Left lung (tissue), 10 donors: ENCODE data around the gene CCER1. TPM values are rescaled to one million over a fixed set of nuclear protein-coding genes. Genes with fewer than 3 reads are reported as not detected.

ENCODE experiments used
- ATAC-seq: fragments of 200-7000 bp; cut with Tn5 transposase; one replicate; pipeline ENCODE4 v1.9.1; 2020; ENCODE audit warnings: moderate library complexity
- DNase-seq, 4 donors: peaks; one replicate each; pipeline ENCODE4 v3.0.0-alpha.2; 2013 to 2020
- H3K27ac ChIP-seq, 2 donors: fragments of 200-600 bp; sonication (generic) in 1 of 2; one replicate each; pipeline versions ENCODE4 v1.5.0 to v1.8.0; 2020 to 2021
- H3K27me3 ChIP-seq, 2 donors: fragments of 200-600 bp; sonication (generic) in 1 of 2; one replicate each; pipeline versions ENCODE4 v1.5.0 to v1.8.0; 2020 to 2021
- H3K36me3 ChIP-seq, 2 donors: fragments of 200-600 bp; sonication (generic) in 1 of 2; one replicate each; pipeline versions ENCODE4 v1.5.0 to v1.8.0; 2020 to 2021
- H3K4me1 ChIP-seq, 2 donors: fragments of 200-600 bp; one replicate each; pipeline ENCODE4 v1.8.0; 2021
- H3K4me3 ChIP-seq, 2 donors: fragments of 200-600 bp; sonication (generic) in 1 of 2; one replicate each; pipeline versions ENCODE4 v1.5.0 to v1.8.0; 2020 to 2021; ENCODE audit warnings: mild to moderate bottlenecking in 1 of 2
- H3K9me3 ChIP-seq, 2 donors: fragments of 200-600 bp; sonication (generic) in 1 of 2; one replicate each; pipeline versions ENCODE4 v1.5.0 to v1.8.0; 2020 to 2021
- intact Hi-C, 2 donors: fragments of 100-400 bp; cut with DNase I; formaldehyde crosslinking; loops; one replicate each; pipeline versions ENCODE4 v1.11.2 to v1.14.2; 2022
- polyA plus RNA-seq, 6 donors: library from polyadenylated mRNA; unstranded; fragments of 120-200 nt; gene quantifications; one replicate each; pipeline ENCODE4 v1.2.1, GENCODE V29; 2013; ENCODE audit not compliant: insufficient read length in 6 of 6
- total RNA-seq, 2 donors: library from RNA; stranded (reverse); fragmentation: NEBNext Ultra II Directional; extraction: Animal tissue kit (Norgen Biotek cat#: 25700); gene quantifications; one replicate each; pipeline ENCODE4 v1.2.1, GENCODE V29; 2021
- TF ChIP-seq, protein P1 (sequence below), 2 donors: fragments of 200-600 bp; sonication (generic) in 1 of 2; IDR thresholded peaks; one replicate each; pipeline versions ENCODE4 v1.5.0 to v1.8.0; 2021; ENCODE audit warnings: antibody characterized with exemption in 2 of 2
- donor health status: DM: no; HTN: yes; CAD: no.
- donor health status: DM: no; HTN: no; CAD: no.

CCER1 gene
- total and polyA plus RNA-seq, 8 donors, result not detected

DNA sequence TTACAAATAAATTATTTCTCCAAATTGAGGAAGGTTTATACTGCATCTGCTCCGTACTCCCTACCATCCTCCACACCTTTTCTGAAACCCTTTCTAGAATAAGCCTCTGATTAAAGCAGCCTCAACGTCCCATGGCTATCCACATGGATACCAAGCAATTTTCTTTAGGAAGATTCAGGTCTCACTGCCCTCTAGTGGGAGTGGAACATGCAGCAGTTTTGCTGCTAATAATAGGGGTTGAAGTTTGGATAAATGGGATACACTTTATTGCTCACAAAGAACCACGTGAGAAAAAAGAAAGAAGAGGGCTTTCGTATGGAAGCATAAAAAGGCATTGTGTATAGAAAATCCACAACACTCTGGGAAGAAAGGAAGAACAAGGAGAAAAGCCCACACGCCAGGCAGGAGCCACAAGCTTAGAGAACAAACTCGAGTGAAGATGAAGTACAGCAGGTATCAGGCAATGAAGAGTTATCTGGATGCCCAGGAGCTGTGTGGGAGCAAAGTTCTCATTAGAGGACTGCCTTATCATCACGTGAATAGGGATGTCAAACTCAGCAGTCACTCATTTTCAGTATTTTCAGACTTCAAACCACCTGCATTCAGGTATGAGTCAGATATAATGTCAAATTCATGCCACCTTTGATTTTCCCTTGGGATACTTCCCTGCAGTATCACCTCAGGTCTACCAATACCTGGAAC is 45.8 kb downstream of the CCER1 start:
- ATAC-seq, result peak; percentile 64
- intact Hi-C loops, result no loop called here

GRCh38 chr12:90908465-90908864 is 46.5 kb downstream of the CCER1 start:
- no peaks in the 10 kb centered on the region for H3K27me3 ChIP-seq
- TF ChIP-seq, protein P1, sequence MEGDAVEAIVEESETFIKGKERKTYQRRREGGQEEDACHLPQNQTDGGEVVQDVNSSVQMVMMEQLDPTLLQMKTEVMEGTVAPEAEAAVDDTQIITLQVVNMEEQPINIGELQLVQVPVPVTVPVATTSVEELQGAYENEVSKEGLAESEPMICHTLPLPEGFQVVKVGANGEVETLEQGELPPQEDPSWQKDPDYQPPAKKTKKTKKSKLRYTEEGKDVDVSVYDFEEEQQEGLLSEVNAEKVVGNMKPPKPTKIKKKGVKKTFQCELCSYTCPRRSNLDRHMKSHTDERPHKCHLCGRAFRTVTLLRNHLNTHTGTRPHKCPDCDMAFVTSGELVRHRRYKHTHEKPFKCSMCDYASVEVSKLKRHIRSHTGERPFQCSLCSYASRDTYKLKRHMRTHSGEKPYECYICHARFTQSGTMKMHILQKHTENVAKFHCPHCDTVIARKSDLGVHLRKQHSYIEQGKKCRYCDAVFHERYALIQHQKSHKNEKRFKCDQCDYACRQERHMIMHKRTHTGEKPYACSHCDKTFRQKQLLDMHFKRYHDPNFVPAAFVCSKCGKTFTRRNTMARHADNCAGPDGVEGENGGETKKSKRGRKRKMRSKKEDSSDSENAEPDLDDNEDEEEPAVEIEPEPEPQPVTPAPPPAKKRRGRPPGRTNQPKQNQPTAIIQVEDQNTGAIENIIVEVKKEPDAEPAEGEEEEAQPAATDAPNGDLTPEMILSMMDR (IDR thresholded peaks at IDR 0.05), result no peak
- no peak overlapping the region for H3K27ac ChIP-seq
- H3K9me3 ChIP-seq, result no peaks in the 10 kb centered on the region
- ATAC-seq (peak; percentile 17), DNase-seq (no peak)
- H3K36me3 ChIP-seq, result no peaks in the 10 kb centered on the region
- no peaks in the 10 kb centered on the region for H3K4me1 ChIP-seq
- H3K4me3 ChIP-seq, result no peak overlapping the region
- intact Hi-C loops, result no loop called here

More for the DNA sequence above, 45.8 kb downstream of the CCER1 start:
- Histone ChIP-seq H3K36me3 (no peaks in the 10 kb centered on the region), H3K27ac (no peak overlapping the region), H3K9me3 (no peaks in the 10 kb centered on the region), H3K4me3 (no peak overlapping the region), H3K27me3 (no peaks in the 10 kb centered on the region), H3K4me1 (no peaks in the 10 kb centered on the region)
- TF ChIP-seq, protein P1 (IDR thresholded peaks at IDR 0.05), result peak; percentile 47 to 48
- DNase-seq, result no peak

DNA sequence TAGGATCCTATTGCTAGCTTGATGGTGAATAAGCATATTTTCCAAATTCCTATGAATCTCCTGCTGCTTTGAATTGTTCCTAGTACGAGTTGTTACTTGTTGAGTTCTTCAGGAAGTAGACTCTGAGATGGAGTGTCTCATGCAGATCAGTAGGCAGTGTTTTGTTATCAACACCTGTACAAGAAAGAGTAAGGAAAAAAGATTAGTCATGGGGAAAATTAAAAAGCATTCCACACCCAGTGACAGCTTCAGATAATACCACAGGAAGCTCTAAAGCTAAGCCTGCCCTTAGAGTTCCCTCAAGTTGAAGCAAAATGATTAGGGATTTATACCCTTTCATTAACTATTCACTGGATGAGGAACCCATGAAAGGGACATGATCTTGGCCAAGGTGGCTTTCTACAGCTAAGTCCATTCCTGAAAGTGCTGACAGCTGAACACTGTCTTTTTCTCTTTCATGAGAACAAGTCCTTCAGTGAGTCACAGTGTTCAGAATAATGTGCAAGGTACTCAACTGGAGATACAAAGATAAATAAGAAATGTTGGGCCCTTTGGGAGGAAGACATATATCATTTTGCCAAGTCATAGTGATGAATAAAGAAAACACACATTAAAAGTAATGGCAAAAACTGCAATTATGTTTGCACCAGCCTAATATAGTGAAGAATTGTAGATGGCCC is 49.1 kb downstream of the CCER1 start:
- no peaks in the 10 kb centered on the region for H3K4me1 ChIP-seq
- intact Hi-C loops, result no loop called here
- no peak overlapping the region for H3K4me3 ChIP-seq
- ATAC-seq (no peak), DNase-seq (no peak)
- H3K27ac ChIP-seq, result no peak overlapping the region
- H3K9me3 ChIP-seq, result no peaks in the 10 kb centered on the region
- H3K36me3 ChIP-seq, result no peaks in the 10 kb centered on the region
- TF ChIP-seq, protein P1 (IDR thresholded peaks at IDR 0.05), result no peak
- H3K27me3 ChIP-seq, result no peaks in the 10 kb centered on the region

DNA sequence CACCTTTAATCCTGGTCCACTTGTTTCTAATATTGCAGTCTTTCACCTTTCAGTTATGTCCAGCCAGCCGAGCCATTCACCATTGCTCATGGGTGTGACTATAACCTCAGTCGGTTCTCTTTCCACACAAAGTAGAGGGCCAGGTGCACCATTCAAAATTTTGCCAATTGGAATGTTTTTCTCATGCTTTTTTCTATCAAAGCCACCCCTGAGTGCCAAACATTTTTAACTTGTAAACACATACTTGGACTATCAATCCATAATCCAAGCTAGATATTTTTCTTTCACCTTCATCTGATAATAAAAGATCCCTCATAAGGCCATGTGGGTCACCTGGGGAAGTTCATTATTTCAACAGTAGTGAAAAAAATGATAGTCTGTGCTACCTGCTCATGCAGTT is 52.4 kb downstream of the CCER1 start:
- Histone ChIP-seq H3K4me1 (no peaks in the 10 kb centered on the region), H3K27ac (no peak overlapping the region), H3K4me3 (no peak overlapping the region), H3K9me3 (no peaks in the 10 kb centered on the region), H3K27me3 (no peaks in the 10 kb centered on the region), H3K36me3 (no peaks in the 10 kb centered on the region)
- ATAC-seq, result no peak
- TF ChIP-seq, protein P1 (IDR thresholded peaks at IDR 0.05), result no peak
- DNase-seq, result no peak
- intact Hi-C loops, result no loop called here

Other genes with a start within 250 kb of the CCER1 start
- gene EPYC, start 49.8 kb upstream of the CCER1 start, total RNA-seq, result under 1 TPM in 1 of 2 donors, not detected in 1; 0.47 TPM
- under 1 TPM in 2 of 6 donors, not detected in 4; 0.13 to 0.15 TPM for gene EPYC, start 49.8 kb upstream of the CCER1 start, polyA plus RNA-seq
- under 1 TPM; 0.13 to 0.26 TPM for gene KERA, start 102.8 kb upstream of the CCER1 start, total RNA-seq
- under 1 TPM; 0.10 to 0.21 (median 0.16) TPM for gene KERA, start 102.8 kb upstream of the CCER1 start, polyA plus RNA-seq
- 1,000 to 10,000 TPM in 1 of 2 donors, 100 to 1,000 TPM in 1; 605 to 1,088 TPM for gene LUM, start 156.3 kb upstream of the CCER1 start, total RNA-seq
- gene LUM, start 156.3 kb upstream of the CCER1 start, polyA plus RNA-seq, result 100 to 1,000 TPM; 754 to 962 (median 884) TPM
- gene DCN, start 227.6 kb upstream of the CCER1 start, total RNA-seq, result 1,000 to 10,000 TPM in 1 of 2 donors, 100 to 1,000 TPM in 1; 966 to 1,049 TPM
- 1,000 to 10,000 TPM; 1,543 to 2,064 (median 1,824) TPM for gene DCN, start 227.6 kb upstream of the CCER1 start, polyA plus RNA-seq